K562 (cell line): ENCODE measurements around the gene CEL.

ENCODE experiments used
- HNRNPLL ChIP-seq: fragments of 200-400 bp; formaldehyde crosslinking; IDR thresholded peaks from 2 replicates; pipeline ENCODE4 v1.6.1; 2017; ENCODE audit warnings: low read length, low read depth, mild to moderate bottlenecking; ENCODE audit not compliant: poor library complexity, severe bottlenecking
- MTF1 ChIP-seq: fragments of 250-450 bp; sonication (Bioruptor Pico); IDR thresholded peaks from 2 replicates; pipeline ENCODE4 v1.9.0; 2021; ENCODE audit warnings: moderate library complexity, mild to moderate bottlenecking, inconsistent platforms, borderline replicate concordance
- ZNF121 ChIP-seq: sonication (generic); formaldehyde crosslinking; conservative IDR thresholded peaks from 2 replicates; pipeline ENCODE4 v1.8.0; 2022; ENCODE audit warnings: missing genetic modification reagents

GRCh38 chr9:133035669-133036068 lies 26.1 kb upstream of the CEL start:
- TF ChIP-seq ZNF121 (CRISPR knock-in tag) (no peak), MTF1 (CRISPR knock-in tag) (no peak), HNRNPLL (no peak)
